HCT116 (cell line): ENCODE measurements around the gene DIS3L2. TPM values are rescaled to one million over a fixed set of nuclear protein-coding genes. Genes with fewer than 3 reads are reported as not detected.

Source experiments
- ATAC-seq: fragments of 200-7000 bp; cut with Tn5 transposase; 2 replicates; pipeline ENCODE4 v1.9.1; 2020; ENCODE audit warnings: mild to moderate bottlenecking, moderate library complexity
- BruUV-seq: library from RNA; stranded (reverse); fragments of 400-500 nt; replicated peaks from 2 replicates; lab custom pipeline; 2021; lab: Mats Ljungman, UMichigan
- CTCF ChIA-PET: fragments of 300-600 bp; sonication (Branson Sonifier 250); formaldehyde crosslinking; loops from one replicate; lab custom pipeline; 2021; ENCODE audit warnings: antibody characterized with exemption; lab: Charles Lee
- POLR2A ChIA-PET: fragments of 300-600, 350-600 bp; sonication (Branson Sonifier 250); formaldehyde crosslinking; loops from one replicate; lab custom pipeline; 2021; ENCODE audit warnings: antibody characterized with exemption; lab: Charles Lee
- RAD21 ChIA-PET, 2 experiments: fragments of 300-600 bp; sonication (Branson Sonifier 250); formaldehyde crosslinking; loops; one replicate each; lab custom pipeline; 2023; ENCODE audit warnings: low total read pairs in 2 of 2; ENCODE audit not compliant: uncharacterized antibody in 2 of 2, unreplicated experiment in 2 of 2, low non-redundant PET in 1 of 2; lab: Charles Lee
- DNase-seq: peaks from one replicate; pipeline ENCODE4 v3.0.0-alpha.2; 2010; ENCODE audit warnings: low read depth, low spot score
- H2AFZ ChIP-seq: fragments of 200-600 bp; shearing (Covaris generic), sonication (generic); 2 replicates; pipeline ENCODE4 v1.6.1; 2017; ENCODE audit warnings: low read depth, mixed run types, mixed read lengths, antibody characterized with exemption, low read length; ENCODE audit not compliant: poor library complexity, severe bottlenecking
- H3K27ac ChIP-seq: 2 replicates; pipeline ENCODE4 v1.5.1; 2012; ENCODE audit warnings: low read depth, low read length
- H3K27me3 ChIP-seq: fragments of 200-600 bp; sonication (generic); 2 replicates; pipeline ENCODE4 v1.6.1; 2016; ENCODE audit warnings: mixed run types, low read length, mixed read lengths; ENCODE audit not compliant: insufficient read depth
- H3K36me3 ChIP-seq, 2 experiments: fragments of 200-500 bp in 1 of 2; fragments of 200-600 bp in 1 of 2; sonication (Bioruptor generic) in 1 of 2; sonication (generic) in 1 of 2; 2 replicates each; pipeline versions ENCODE4 v1.5.1 to v1.6.1; 2014 to 2016; ENCODE audit warnings: low read length in 2 of 2, inconsistent platforms in 1 of 2, mixed read lengths in 1 of 2, mixed run types in 1 of 2; ENCODE audit not compliant: insufficient read depth in 2 of 2, control insufficient read depth in 1 of 2
- H3K4me1 ChIP-seq, 2 experiments: fragments of 200-600 bp in 1 of 2; sonication (generic) in 1 of 2; 2 replicates each; pipeline versions ENCODE4 v1.5.1 to v1.6.1; 2012 to 2017; ENCODE audit warnings: low read length in 2 of 2, inconsistent platforms in 1 of 2, mild to moderate bottlenecking in 1 of 2, mixed read lengths in 1 of 2, mixed run types in 1 of 2, moderate library complexity in 1 of 2; ENCODE audit not compliant: insufficient read depth in 2 of 2, control insufficient read depth in 1 of 2
- H3K4me2 ChIP-seq: fragments of 200-600 bp; sonication (generic); 2 replicates; pipeline ENCODE4 v1.6.1; 2017; ENCODE audit warnings: mixed run types, low read length, mixed read lengths
- H3K4me3 ChIP-seq, 2 experiments: fragments of 200-600 bp in 1 of 2; sonication (generic) in 1 of 2; replicated peaks in 1 of 2; 2 replicates each; pipeline ENCODE4 v1.5.1; 2011 to 2016; ENCODE audit warnings: low read length in 2 of 2, control low read depth in 1 of 2, low read depth in 1 of 2, mild to moderate bottlenecking in 1 of 2, mixed read lengths in 1 of 2, mixed run types in 1 of 2
- H3K79me2 ChIP-seq: fragments of 200-600 bp; sonication (generic); 2 replicates; pipeline ENCODE4 v1.6.1; 2017; ENCODE audit warnings: mild to moderate bottlenecking, mixed run types, low read length, moderate library complexity, mixed read lengths; ENCODE audit not compliant: insufficient read depth
- H3K9ac ChIP-seq: fragments of 200-600 bp; sonication (generic); 2 replicates; pipeline ENCODE4 v1.6.1; 2016; ENCODE audit warnings: low read length, mixed read lengths
- H3K9me2 ChIP-seq: fragments of 200-600 bp; sonication (generic), shearing (Covaris generic); 2 replicates; pipeline ENCODE4 v1.6.1; 2017; ENCODE audit warnings: mixed run types, mild to moderate bottlenecking, moderate library complexity; ENCODE audit not compliant: insufficient read depth
- H3K9me3 ChIP-seq, 2 experiments: fragments of 200-500 bp in 1 of 2; fragments of 200-600 bp in 1 of 2; sonication (Bioruptor generic) in 1 of 2; sonication (generic) in 1 of 2; 2 replicates each; pipeline ENCODE4 v1.6.1; 2014 to 2017; ENCODE audit warnings: low read length in 2 of 2, mixed read lengths in 2 of 2, inconsistent platforms in 1 of 2, low read depth in 1 of 2, mild to moderate bottlenecking in 1 of 2, mixed run types in 1 of 2, moderate library complexity in 1 of 2; ENCODE audit not compliant: control insufficient read depth in 1 of 2, insufficient read depth in 1 of 2
- H4K20me1 ChIP-seq: fragments of 200-600 bp; sonication (generic), shearing (Covaris generic); 2 replicates; pipeline ENCODE4 v1.6.1; 2017; ENCODE audit warnings: mixed run types, mild to moderate bottlenecking, moderate library complexity; ENCODE audit not compliant: insufficient read depth
- CEBPB ChIP-seq: IDR thresholded peaks from 2 replicates; pipeline ENCODE4 v1.6.1; 2012; ENCODE audit warnings: low read depth
- EGR1 ChIP-seq: IDR thresholded peaks from 2 replicates; pipeline ENCODE4 v1.6.1; 2012; ENCODE audit warnings: low read depth
- ELF1 ChIP-seq: IDR thresholded peaks from 2 replicates; pipeline ENCODE4 v1.6.1; 2012; ENCODE audit warnings: low read depth, borderline replicate concordance
- EZH2phosphoT487 ChIP-seq: fragments of 200-600 bp; IDR thresholded peaks from 2 replicates; pipeline ENCODE4 v1.6.1; 2018; ENCODE audit warnings: antibody characterized with exemption, borderline replicate concordance
- JUND ChIP-seq: IDR thresholded peaks from 2 replicates; pipeline ENCODE4 v1.6.1; 2012
- REST ChIP-seq: IDR thresholded peaks from 2 replicates; pipeline ENCODE4 v1.6.1; 2012; ENCODE audit warnings: low read depth
- SIN3A ChIP-seq: IDR thresholded peaks from 2 replicates; pipeline ENCODE4 v1.6.1; 2012; ENCODE audit warnings: low read depth
- SP1 ChIP-seq: IDR thresholded peaks from 2 replicates; pipeline ENCODE4 v1.6.1; 2012; ENCODE audit warnings: low read depth
- SRF ChIP-seq: IDR thresholded peaks from 2 replicates; pipeline ENCODE4 v1.6.1; 2012; ENCODE audit warnings: low read depth
- ZFX ChIP-seq: fragments of 450-650 bp; IDR thresholded peaks from 2 replicates; pipeline ENCODE4 v1.6.1; 2017
- intact Hi-C: fragments of 100-400 bp; cut with micrococcal nuclease; formaldehyde crosslinking; loops from 2 replicates; pipeline ENCODE4 v1.10.0; 2022
- total RNA-seq: library from RNA; stranded (reverse); gene quantifications from one replicate; pipeline ENCODE4 v1.2.1, GENCODE V29; 2021; ENCODE audit not compliant: unreplicated experiment
- TF ChIP-seq, protein P1 (sequence below): IDR thresholded peaks from 2 replicates; pipeline ENCODE4 v1.6.1; 2011; ENCODE audit warnings: mild to moderate bottlenecking, low read length, moderate library complexity; ENCODE audit not compliant: insufficient replicate concordance; ENCODE audit errors: extremely low read depth
- TF ChIP-seq, protein P2 (sequence below), 3 experiments: fragments of 200-600 bp in 1 of 3; sonication (generic) in 1 of 3; IDR thresholded peaks in 2 of 3; conservative IDR thresholded peaks in 1 of 3; 2 replicates each; pipeline ENCODE4 v1.5.1; 2012 to 2017; ENCODE audit warnings: low read depth in 2 of 3, low read length in 2 of 3, antibody characterized with exemption in 1 of 3, borderline replicate concordance in 1 of 3, control low read depth in 1 of 3, mild to moderate bottlenecking in 1 of 3, mixed read lengths in 1 of 3, mixed run types in 1 of 3, moderate library complexity in 1 of 3; ENCODE audit not compliant: insufficient read depth in 1 of 3
- TF ChIP-seq, protein P3 (sequence below): IDR thresholded peaks from 2 replicates; pipeline ENCODE4 v1.6.1; 2012
- TF ChIP-seq, protein P4 (sequence below): IDR thresholded peaks from 2 replicates; pipeline ENCODE4 v1.6.1; 2012

The DIS3L2 gene
- total RNA-seq, 1 experiment from 2014 or later: 42.5 TPM

- TF ChIP-seq, protein P1, sequence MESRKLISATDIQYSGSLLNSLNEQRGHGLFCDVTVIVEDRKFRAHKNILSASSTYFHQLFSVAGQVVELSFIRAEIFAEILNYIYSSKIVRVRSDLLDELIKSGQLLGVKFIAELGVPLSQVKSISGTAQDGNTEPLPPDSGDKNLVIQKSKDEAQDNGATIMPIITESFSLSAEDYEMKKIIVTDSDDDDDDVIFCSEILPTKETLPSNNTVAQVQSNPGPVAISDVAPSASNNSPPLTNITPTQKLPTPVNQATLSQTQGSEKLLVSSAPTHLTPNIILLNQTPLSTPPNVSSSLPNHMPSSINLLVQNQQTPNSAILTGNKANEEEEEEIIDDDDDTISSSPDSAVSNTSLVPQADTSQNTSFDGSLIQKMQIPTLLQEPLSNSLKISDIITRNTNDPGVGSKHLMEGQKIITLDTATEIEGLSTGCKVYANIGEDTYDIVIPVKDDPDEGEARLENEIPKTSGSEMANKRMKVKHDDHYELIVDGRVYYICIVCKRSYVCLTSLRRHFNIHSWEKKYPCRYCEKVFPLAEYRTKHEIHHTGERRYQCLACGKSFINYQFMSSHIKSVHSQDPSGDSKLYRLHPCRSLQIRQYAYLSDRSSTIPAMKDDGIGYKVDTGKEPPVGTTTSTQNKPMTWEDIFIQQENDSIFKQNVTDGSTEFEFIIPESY: no peak
- no peak for TF ChIP-seq EZH2phosphoT487
- TF ChIP-seq, protein P2, sequence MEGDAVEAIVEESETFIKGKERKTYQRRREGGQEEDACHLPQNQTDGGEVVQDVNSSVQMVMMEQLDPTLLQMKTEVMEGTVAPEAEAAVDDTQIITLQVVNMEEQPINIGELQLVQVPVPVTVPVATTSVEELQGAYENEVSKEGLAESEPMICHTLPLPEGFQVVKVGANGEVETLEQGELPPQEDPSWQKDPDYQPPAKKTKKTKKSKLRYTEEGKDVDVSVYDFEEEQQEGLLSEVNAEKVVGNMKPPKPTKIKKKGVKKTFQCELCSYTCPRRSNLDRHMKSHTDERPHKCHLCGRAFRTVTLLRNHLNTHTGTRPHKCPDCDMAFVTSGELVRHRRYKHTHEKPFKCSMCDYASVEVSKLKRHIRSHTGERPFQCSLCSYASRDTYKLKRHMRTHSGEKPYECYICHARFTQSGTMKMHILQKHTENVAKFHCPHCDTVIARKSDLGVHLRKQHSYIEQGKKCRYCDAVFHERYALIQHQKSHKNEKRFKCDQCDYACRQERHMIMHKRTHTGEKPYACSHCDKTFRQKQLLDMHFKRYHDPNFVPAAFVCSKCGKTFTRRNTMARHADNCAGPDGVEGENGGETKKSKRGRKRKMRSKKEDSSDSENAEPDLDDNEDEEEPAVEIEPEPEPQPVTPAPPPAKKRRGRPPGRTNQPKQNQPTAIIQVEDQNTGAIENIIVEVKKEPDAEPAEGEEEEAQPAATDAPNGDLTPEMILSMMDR (IDR thresholded peaks at IDR 0.05 in 2 of 3, conservative IDR thresholded peaks at IDR 0.05 in 1 of 3; ENCODE audit: borderline replicate concordance in 1 of 3, insufficient read depth in 1 of 3, low read depth in 2 of 3, low read length in 2 of 3): no peak
- no peak for TF ChIP-seq REST
- TF ChIP-seq, protein P3, sequence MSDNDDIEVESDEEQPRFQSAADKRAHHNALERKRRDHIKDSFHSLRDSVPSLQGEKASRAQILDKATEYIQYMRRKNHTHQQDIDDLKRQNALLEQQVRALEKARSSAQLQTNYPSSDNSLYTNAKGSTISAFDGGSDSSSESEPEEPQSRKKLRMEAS: no peak
- no peak for TF ChIP-seq ZFX
- TF ChIP-seq, protein P4, sequence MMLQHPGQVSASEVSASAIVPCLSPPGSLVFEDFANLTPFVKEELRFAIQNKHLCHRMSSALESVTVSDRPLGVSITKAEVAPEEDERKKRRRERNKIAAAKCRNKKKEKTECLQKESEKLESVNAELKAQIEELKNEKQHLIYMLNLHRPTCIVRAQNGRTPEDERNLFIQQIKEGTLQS: no peak
- TF ChIP-seq SRF: no peak
- no peak for TF ChIP-seq SP1
- TF ChIP-seq EGR1: no peak
- TF ChIP-seq SIN3A: no peak
- no peak for TF ChIP-seq ELF1
- TF ChIP-seq JUND: no peak
- TF ChIP-seq CEBPB: no peak
- H3K27me3 ChIP-seq: no peaks in the 10 kb centered on the region
- H3K9me2 ChIP-seq: no peaks in the 10 kb centered on the region
- ATAC-seq (no peak), DNase-seq (no peak)
- no peak overlapping the region for H3K27ac ChIP-seq
- no peak overlapping the region for H3K9ac ChIP-seq
- RAD21 ChIA-PET: interaction anchor here in 1 of 2 experiments (0.6 kb wide), 1 partner anchor 1320 kb away, joined by 4 read pairs; no protein-coding TSS in a partner anchor
- no peaks in the 10 kb centered on the region for H3K36me3 ChIP-seq
- H4K20me1 ChIP-seq: no peaks in the 10 kb centered on the region
- no peak overlapping the region for H3K4me3 ChIP-seq
- CTCF ChIA-PET: interaction anchor here (0.6 to 3.4 kb wide), 8 partner anchors 10 to 392 kb away, joined by 3 to 13 read pairs (median 4); no protein-coding TSS in a partner anchor
- POLR2A ChIA-PET: no interaction called here
- no peak overlapping the region for H2AFZ ChIP-seq
- H3K79me2 ChIP-seq: no peaks in the 10 kb centered on the region
- no peaks in the 10 kb centered on the region for H3K9me3 ChIP-seq
- no TSS peak for BruUV-seq
- H3K4me1 ChIP-seq: no peaks in the 10 kb centered on the region
- intact Hi-C loops: no loop called here
- no peak overlapping the region for H3K4me2 ChIP-seq
These were observed 331.7 kb downstream of the DIS3L2 start for GRCh38 chr2:232293191-232293590.
